LNCaP clone FGC (cell line): ENCODE results near the gene CAPS.

Source experiments
- DNase-seq: peaks from one replicate; pipeline ENCODE4 v3.0.0-alpha.2; 2011; ENCODE audit warnings: low read depth
- H3K4me3 ChIP-seq: 2 replicates; pipeline ENCODE4 v1.5.1; 2011; ENCODE audit warnings: mild to moderate bottlenecking, low read depth, low read length, control low read depth
- CTCF ChIP-seq: IDR thresholded peaks from 2 replicates; pipeline ENCODE4 v1.5.1; 2012; ENCODE audit warnings: mild to moderate bottlenecking; ENCODE audit not compliant: control insufficient read depth, insufficient read depth; ENCODE audit errors: extremely low read depth

CAPS gene

DNA sequence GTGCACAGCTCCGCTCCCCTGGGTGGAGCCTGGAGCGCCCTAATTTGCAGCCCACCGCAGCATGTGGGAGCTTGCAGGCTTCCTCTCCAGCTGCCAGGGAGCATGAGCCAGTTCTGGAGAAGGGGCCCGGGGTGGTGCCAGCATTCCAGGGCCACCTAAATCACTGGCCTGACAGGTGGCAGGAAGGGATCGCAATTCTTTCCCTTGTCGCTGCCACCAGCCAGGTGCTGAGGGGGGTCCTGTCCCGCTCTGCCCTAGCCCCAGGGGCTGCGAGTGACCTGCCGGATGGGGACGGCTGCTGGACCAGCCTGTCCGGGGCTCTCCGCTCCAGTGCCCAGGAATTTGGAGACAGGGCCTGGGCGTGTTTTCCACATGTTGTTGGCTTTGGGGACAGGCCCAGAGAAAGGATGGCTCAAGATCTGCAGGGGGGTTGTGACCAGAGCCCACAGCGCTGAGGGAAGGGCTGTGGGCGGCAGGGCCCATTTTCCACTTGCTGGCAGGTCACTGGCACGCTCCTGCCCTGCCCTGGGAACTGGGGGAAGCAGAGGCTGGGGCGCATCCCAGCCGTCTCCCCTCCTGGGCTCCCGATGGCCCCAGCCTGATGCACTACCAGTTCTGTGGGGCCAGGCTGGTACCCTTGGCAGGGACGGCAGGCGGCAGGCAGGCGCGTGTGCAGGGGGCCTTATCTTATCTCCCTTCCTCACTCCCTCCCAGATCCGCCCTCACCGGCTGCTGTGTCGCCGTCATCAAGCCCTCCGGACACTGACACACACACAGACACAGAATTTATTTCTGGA is 19.9 kb upstream of the CAPS start:
- H3K4me3 ChIP-seq: no peak overlapping the region
- DNase-seq: no peak
- TF ChIP-seq CTCF: no peak

GRCh38 chr19:5894704-5895349 is 19.2 kb upstream of the CAPS start:
- TF ChIP-seq CTCF: no peak
- no peak for DNase-seq
- H3K4me3 ChIP-seq: no peak overlapping the region

- TF ChIP-seq CTCF: no peak
- H3K4me3 ChIP-seq: no peak overlapping the region
- DNase-seq: no peak
Measured at GRCh38 chr19:5895409-5895808, 18.6 kb upstream of the CAPS start.

- TF ChIP-seq CTCF: no peak
- H3K4me3 ChIP-seq: no peak overlapping the region
- no peak for DNase-seq
Measured at GRCh38 chr19:5895890-5896289, 18.2 kb upstream of the CAPS start.

GRCh38 chr19:5896365-5897076 is 17.5 kb upstream of the CAPS start:
- DNase-seq: no peak
- no peak for TF ChIP-seq CTCF
- no peak overlapping the region for H3K4me3 ChIP-seq

GRCh38 chr19:5897189-5897969 is 16.7 kb upstream of the CAPS start:
- H3K4me3 ChIP-seq: no peak overlapping the region
- no peak for TF ChIP-seq CTCF
- no peak for DNase-seq
